NCI-H524 (cell line): Measurements from ENCODE around the gene DBNL.
"Not testable (repeated sequence)": the region's sequence is repeated elsewhere in the genome, so short reads cannot be mapped to it uniquely, and the experiment has no call there.

Source experiments
- DNase-seq, 2 experiments: peaks; one replicate each; lab custom pipeline; 2025; lab: John Stamatoyannopoulos, UW

The DBNL gene

DNA sequence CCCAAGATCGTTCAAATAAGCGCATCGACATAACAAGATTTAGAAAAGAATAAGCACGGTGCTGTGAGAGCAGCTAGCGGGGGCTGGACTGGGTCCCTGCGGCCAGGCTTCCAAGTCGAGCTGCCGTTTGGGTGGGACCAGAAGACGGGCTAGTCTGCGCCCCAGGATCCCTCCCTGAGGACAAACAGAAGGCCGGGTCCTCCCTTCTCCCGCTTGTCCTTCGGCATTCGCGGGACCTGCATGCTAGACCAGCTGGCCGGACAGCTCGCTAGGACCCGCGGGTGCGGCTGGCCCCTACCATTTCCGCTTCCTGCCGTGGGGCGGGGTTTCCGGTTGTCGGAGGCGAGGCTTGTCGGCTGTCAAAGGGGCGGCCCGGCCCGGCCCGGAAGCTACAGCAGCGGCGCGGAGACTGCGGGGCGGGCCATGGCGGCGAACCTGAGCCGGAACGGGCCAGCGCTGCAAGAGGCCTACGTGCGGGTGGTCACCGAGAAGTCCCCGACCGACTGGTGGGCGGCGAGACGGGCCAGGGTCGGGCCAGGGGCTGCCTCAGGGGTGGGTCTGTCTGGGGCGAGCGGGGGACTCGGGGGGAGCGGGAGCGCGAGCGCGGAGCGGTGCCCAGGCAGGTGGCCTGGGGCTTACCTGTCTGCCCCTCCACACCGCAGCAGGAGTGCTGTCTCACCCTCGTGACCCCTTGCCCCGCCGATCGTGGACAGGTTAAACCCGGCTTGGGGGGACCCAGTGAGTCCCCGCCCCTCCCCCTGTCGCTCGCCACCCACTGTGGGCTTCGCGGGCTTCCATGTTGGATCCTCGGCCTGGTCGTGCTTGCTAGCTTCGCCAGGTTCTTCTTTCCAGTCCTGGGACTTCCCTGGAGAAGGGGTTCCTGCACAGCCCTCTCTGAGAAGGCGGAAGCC lies at the start of gene DBNL:
TSS of gene DBNL (plus strand) at position 388 of the 911 bp plus-strand sequence. CDS start at position 424, 36 bp downstream.
- peak; percentile 22 to 81 for DNase-seq

DNA sequence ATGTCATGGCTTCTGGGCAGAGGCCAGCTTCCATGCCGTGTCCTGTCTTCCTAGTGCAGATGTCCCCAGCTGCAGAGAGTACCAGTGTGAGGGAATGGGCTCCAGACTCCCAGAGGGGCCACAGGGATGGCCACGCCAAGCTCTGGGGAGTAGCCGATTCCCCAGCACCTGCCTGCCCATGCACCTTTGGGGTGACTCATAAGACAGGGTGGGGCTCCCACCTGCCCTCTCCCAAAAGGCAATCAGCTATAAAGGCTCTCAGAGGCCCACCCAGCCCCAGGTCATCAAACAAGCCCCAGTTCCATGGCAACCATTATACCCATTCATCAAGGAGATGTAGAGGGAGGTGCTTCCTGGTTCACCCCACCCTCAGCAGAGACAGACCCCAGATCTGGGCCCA lies 47.0 kb upstream of the DBNL start, which contains the start of gene SPDYE1:
TSS of gene SPDYE1 (plus strand) at position 366 of the 400 bp plus-strand sequence. CDS start 2,053 bp downstream, outside the sequence.
- not testable (repeated sequence) for DNase-seq

DNA sequence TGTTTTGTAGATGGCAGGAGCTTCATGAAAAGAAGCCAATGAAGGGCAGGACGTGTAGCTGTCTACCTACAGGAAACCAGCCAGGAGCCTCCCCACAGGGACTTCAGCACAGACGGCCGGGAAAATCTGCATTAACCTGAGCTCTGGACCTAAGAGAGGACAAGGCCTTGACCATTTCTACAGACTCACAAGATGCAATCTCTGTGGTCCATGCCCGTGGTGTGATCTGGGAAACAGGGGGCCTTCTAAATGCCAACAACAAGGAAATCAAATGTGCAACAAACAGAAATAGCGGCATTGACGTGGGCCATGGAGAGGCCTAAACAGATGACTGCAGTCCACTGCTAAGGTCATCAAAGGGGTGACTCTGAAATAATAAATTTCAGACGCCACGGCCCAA lies 32.4 kb upstream of the DBNL start:
- not testable (repeated sequence) for DNase-seq

DNA sequence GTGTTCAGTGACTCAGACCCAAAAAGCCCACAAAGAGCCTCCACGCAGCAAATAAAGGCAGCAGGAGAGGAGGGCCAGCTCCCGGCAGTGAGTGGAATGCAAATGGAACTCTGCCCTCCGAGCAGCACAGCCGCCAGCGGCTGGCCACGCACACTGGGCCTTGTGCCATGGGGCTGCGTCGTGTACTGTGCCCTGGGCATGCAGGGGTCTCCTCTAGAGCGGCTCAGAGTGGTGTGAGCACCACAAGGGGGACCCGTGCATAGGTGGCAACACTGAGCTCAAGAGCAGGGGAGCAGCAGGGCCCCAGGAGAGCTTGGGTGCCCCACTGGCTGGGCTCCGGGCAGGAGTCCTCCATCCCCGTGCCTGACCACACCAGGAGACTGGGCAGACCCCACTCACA lies 29.4 kb upstream of the DBNL start:
- not testable (repeated sequence) for DNase-seq

DNA sequence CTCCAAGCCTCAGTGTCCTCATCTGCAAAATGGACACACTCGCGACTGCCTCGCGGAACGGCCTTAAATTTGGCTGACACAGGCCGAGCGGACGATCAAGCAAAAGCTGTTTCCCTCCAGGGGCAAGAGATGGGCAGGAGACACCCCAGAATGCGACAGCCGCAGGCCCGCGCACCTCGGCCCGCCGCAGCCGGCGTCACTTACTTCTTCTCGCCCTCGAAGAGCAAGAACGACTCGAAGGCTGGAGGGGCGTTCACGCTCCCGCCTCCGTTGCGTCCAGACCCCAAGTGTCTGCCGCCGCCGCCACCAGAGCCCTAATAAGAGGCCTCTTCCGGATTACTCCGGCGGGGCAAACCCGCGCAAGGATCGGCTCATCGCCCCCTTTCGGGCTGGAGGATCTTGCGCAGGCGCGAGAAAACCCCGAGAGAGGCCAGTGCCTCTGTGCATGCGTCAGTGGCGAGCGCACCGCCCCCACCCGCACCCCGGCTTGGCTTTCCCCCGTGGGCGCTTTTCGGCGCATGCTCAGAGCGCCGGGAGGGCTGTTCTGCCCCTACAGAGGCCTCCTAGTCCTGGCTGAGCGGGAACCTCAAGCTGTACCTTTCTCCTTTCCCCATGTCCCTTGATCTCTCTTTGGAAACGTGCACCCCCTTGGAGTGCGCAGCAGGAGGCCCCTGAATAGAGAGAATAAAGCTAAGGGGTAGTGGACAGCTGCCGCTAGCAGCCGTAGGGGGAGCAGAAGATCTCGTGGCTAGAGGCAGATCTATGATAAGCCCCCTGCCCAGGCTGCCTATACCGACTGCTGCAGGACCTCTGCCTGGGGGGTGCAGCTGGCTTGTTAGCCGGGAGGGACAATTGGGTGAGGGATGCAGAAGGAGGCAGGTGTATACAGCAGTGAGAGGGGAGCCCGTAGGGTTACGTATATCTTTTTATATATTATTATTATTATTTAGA lies 25.4 kb upstream of the DBNL start:
- DNase-seq: peak; percentile 95 to 97

DNA sequence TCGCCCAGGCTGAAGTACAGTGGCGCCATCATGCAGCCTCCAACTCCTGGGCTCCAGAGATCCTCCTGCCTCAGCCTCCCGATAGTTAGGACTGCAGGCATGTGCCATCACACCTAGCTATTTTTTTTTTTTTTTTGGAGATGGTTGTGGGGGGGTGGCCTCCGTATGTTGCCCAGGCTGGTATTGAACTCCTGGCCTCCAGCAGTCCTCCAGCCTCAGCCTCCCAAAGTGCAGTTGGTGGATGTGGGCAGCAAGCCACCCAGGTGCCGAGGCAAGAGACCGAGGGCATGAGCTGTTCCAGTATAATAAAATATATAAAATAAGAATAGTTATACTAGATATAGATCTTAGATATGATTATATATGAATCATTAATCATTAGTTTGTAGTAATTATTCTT lies 24.7 kb upstream of the DBNL start:
- not testable (repeated sequence) for DNase-seq

DNA sequence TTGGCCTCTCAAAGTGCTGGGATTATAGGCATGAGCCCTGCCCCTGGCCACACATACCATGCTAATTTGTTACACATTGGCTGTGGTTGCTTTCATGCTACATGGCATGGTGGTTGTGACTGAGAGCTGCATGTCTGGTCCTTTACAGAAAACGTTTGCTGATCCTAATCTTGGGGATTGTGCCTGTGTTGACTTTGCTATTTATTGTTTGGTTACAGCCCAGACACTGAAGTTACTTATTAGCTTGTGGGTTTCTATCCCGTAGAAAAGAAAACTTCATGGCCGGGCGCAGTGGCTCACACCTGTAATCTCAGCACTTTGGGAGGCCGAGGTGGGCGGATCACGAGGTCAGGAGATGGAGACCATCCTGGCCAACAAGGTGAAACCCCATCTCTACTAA lies 22.4 kb upstream of the DBNL start:
- not testable (repeated sequence) for DNase-seq

DNA sequence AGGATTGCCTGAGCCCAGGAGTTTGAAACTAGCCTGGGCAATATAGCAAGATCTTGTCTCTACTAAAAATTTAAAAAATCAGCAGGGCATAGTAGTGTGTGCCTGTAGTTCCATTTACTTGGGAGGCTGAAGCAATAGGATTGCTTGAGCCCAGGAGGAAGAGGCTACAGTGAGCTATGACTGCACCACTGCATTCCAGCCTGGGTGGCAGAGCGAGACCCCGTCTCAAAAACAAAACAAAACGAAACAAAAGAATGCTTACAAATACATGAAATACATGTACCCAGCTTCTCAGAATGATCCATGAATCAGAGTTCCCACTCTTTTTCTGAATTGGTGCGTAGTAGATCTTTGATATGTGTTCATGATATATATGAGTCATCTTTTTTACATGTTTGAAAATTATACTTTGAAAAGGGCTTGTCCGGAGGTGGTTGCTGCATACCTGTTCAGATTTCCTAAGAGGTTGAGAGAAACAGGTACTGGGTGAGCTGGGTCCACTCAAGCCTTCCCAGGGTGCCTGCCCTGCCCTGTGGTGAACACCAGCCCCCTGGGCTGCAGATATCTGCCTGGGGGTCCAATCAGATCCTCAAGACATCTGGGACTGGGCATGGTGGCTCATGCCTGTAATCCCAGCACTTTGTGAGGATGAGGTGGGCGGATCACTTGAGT lies 21.6 kb upstream of the DBNL start:
- DNase-seq: not testable (repeated sequence)

DNA sequence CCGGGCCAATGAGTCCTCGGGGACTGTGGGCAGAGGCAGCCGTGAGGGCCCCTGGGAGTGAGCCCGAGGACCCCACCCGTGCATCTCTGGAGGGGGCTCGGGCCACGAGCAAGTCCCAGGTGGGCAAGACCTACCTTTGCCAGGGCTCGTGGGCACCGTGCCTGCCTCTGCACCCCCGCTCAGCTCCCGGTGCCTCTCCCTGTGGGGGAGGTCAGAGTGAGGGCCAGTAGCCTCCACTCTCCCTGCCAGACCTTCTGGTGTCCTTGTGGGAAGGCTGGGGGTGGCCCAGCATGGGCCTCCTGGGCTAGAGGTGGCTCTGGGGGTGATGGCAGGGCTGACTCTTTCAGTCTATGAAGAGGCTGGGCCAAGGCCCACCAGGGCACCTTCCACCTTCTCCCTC lies 15.1 kb upstream of the DBNL start:
- DNase-seq: not testable (repeated sequence)

DNA sequence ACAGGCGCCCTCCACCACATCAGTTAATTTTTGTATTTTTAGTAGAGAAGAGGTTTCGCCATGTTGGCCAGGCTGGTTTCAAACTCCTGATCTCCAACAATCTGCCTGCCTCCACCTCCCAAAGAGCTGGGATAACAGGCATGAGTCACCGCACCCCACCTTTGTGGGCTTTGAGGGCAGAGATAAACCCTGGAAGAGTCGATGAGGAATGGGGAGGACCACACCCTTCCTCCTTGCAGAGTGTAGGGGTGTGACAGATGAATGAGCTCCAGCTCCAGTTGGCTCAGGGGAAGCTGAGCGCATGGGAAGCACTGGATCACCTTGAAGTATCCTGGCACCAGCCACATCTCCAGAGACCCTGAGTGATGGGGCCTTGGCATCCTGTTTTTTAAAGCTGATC lies 14.5 kb upstream of the DBNL start:
- not testable (repeated sequence) for DNase-seq

DNA sequence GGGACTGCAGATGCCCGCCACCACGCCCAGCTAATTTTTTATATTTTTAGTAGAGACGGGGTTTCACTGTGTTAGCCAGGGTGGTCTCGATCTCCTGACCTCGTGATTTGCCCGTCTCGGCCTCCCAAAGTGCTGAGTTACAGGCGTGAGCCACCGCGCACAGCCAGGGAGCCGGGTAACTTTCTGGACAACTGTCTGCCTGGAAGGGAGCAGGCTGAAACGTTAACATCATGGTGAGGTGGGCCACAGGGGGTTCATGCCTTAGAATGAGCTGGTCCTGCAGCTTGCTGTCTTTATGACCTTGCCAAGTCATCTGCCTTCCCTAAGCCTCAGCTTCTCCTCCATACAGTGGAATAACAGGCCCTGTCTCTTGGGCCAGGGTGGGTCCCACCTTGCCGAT lies 13.2 kb upstream of the DBNL start:
- DNase-seq: not testable (repeated sequence)

DNA sequence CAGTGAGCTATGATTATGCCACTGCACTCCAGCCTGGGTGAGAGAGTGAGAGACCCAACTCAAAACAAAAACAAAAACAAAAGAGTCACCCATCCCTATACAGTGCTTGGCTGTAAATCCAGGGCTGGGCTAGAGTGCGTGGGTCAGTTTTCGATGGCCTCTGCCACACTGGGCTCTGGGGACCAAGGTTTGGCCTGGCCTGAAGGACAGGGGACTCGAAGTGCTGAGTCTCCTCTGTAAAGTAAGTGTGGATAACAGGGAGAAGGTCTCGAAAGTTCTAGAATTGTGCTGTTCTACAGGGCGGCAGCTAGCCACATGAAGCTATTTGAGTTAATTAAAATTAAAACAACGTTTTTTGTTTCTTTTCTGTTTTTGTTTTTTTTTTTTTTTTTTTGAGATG lies 12.5 kb upstream of the DBNL start:
- not testable (repeated sequence) for DNase-seq

DNA sequence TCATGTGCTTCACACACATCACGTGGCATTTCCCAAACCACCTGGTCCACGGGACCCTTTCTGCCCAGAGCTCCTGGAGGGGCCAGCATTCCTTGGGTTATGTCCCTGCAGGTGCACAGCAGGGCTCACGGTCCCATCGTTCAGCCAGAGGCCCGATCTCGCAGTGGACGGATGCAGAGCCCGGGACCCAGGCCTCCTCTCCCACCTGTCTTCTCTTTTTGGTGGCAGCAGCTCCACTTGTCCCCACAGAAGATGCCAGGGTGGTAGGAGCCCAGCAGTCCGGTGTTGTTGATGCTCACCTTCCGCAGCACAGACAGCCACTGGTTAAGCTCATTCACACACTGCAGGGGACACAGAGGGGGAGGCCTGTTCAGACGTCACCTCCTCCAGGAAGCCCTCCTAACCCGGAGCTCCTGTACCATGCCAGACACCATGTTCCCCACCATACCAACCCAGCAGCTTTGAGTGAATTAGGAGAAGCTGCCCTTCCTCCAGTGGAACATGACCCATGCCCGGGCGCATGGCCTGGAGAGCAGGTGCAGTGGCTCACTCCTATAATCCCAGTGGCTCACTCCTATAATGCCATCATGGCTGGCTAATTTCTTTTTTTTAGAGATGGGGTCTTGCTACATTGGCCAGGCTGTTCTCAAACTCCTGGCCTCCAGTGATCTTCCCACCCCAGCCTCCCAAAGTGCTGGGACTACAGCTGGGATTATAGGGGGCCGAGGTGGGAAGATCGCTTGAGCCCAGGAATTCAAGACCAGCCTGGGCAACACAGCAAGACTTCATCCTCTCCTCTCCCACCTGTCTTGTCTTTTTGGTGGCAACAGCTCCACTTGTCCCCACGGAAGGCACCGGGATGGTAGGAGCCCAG lies 10.3 kb upstream of the DBNL start:
- DNase-seq: not testable (repeated sequence)

DNA sequence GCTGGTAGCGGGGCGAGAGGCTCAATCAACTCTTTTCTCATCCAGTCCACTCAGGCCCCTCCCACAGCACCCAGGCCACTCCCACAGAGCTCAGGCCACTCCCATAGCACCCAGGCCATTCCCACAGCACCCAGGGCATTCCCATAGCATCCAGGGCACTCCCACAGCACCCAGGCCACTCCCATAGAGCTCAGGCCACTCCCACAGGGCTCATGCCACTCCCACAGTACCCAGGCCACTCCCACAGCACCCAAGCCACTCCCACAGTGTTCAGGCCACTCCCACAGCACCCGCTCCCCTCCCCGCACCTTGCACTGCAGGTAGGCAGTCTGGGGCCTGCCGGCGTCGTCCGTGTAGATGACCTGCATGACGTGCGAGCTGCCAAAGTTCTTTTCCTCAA lies 8.1 kb upstream of the DBNL start:
- not testable (repeated sequence) for DNase-seq

DNA sequence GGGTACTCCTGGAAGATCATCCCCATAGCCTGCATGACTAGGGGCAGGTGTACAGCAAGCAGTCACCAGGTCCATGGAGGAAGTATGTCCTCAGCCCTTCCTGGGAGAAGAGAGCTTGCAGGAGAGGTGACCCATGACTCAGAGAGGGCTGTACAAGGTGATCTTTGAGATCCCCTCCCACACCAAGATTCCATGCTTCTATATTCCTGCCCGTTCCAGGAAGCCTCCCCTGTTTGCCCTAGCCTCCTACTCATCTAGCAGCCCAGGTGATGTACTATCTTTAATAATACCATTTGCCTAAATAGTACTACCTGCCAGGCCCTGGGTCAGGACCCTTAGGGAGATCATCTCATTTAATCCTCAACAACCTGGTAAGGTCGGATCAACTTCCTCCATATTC lies 6.6 kb upstream of the DBNL start:
- not testable (repeated sequence) for DNase-seq

DNA sequence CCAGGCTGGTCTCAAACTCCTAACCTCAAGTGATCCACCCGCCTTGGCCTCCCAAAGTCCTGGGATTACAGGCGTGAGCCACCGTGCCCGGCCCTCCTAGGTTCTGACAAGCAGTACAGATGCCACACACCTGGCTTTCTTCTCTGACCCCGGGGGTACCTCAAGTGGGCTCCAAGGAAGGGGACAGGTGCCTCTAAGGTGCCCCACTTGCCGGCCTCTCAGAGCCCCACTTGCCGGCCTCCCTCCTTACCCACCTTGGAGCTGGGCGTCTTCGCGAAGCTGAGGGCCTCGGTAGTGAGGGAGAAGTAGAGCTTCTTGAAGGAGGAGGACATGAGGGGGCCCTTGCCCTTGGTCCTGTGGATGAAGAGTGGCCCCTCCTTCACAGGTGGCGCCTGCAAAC lies 5.9 kb upstream of the DBNL start:
- DNase-seq: not testable (repeated sequence)

DNA sequence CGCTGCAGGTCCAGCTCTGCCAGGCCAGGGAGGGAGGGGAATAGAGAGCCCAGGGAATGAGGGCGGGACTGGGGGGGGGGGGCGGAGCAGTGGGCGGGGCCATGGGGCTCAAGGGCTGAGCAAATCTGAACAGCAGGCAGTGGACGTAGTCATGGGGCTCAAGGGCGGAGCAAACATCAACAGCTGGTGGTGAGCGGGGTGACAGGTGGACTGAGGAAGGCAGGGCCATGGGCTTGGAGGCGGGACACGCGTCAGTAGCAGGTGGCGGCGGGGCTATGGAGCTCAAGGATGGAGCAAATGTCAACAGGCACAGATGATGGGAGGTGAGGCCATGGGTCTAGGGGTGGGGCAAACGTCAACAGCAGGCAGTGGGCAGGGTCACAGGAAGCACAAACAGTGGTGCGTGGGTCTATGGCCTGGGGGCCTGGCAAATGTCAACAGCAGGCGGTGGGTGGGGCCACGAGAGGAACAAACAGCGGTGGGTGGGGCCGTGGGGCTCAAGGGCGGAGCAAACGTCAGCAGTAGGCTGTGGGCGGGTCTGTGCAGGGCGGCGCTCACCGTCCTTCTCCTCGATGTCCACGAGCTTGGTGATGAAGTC lies 5.4 kb upstream of the DBNL start:
- DNase-seq: peak; percentile 92 to 95

DNA sequence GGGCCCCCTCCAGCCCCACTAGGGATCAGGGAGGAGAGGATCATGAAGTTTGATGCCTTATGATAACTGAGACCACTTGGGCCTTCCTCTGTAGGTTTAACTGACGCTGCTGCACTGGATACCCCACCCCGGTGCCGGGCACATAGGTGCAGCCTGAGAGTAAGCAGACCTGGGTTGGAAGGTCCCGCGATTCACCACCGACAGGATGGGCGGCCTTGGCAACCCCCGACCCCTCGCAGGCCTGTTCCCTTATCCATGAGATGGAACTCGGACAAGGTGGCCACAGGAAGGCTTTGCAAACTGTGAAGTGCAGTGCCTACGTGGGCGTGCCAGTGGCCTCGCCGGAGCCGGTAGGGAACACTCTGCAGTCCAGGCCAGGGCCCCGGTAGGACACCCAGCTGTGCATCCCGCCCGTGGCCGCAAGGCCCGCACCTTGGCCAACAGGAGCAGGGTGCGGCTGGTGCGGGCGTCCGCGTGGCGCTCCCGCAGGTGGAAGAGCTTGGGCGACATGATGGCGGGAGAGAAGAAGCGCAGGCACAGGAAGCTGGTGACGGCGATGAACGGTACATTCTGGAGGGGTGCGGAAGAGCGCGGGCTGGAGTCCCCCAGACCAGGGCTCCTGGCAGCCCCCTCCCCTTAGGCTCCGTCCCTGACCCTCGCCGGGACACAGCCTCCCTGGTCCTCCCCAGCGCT lies 4.6 kb upstream of the DBNL start:
- DNase-seq: not testable (repeated sequence)

DNA sequence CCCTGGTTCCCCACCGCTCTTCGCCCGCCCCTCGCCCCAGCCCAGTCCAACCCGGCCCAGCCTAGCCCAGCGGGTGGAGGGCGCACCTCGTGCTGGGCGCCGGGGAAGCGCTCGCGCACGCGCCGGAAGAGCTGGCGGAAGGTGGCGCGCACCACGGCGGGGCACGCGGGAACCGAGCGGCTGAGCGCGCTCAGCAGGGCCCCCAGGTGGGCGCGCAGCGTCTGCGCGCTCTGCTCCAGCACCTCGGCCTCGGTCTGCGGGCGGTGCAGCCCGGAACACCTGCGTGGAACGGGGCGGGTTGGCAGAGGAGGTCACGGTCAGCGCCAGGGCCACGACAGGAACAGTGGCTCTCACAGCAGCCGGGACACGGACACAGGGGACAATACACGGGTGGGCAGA lies 4.0 kb upstream of the DBNL start:
- peak in 1 of 2 experiments; percentile 49 for DNase-seq

DNA sequence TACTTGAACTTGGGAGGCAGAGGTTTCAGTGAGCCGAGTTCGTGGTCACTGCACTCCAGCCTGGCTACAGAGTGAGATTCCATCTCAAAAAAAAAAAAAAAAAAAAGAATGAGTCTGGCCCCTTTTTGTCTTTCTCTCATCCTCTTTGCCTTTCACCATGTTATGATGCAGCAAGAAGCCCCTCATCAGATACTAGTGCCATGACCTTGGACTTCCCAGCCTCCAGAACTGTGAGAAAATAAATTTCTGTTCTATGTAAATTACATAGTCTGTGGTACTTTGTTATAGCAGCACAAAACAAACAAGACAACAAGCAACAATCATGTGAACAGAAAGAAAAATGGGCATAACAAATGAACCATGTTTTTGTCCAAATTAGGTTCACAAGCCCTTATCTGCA lies 2.3 kb upstream of the DBNL start:
- no peak for DNase-seq
